Natural killer cell (primary cell): ENCODE measurements around the gene TXNRD1. TPM values are rescaled to one million over a fixed set of nuclear protein-coding genes. Genes with fewer than 3 reads are reported as not detected.
"Not testable (repeated sequence)": the region's sequence is repeated elsewhere in the genome, so short reads cannot be mapped to it uniquely, and the experiment has no call there.

Experiments
- ATAC-seq, 3 donors: fragments of 150-1000 bp in 2 of 3; fragments of 200-7000 bp in 1 of 3; cut with Tn5 transposase; 1 replicate in 1 of 3; 2 replicates in 2 of 3; pipeline ENCODE4 v1.10.0; 2021; ENCODE audit warnings: mild to moderate bottlenecking in 2 of 3, moderate library complexity in 2 of 3
- DNase-seq, 2 donors: peaks; one replicate each; pipeline versions ENCODE4 v3.0.0 to v3.0.0-alpha.2; 2013 to 2021; ENCODE audit warnings: mixed read lengths in 1 of 2
- H3K27ac ChIP-seq: one replicate; pipeline ENCODE4 v1.5.1; 2013; ENCODE audit warnings: mild to moderate bottlenecking, low read length
- H3K27me3 ChIP-seq: one replicate; pipeline ENCODE4 v1.6.1; 2013; ENCODE audit warnings: low read length; ENCODE audit not compliant: control insufficient read depth, insufficient read depth
- H3K36me3 ChIP-seq: one replicate; pipeline ENCODE4 v1.6.1; 2013; ENCODE audit warnings: low read length; ENCODE audit not compliant: control insufficient read depth, insufficient read depth
- H3K4me1 ChIP-seq: one replicate; pipeline ENCODE4 v1.6.1; 2013; ENCODE audit warnings: low read length; ENCODE audit not compliant: control insufficient read depth, insufficient read depth
- H3K4me3 ChIP-seq: one replicate; pipeline ENCODE4 v1.5.1; 2013; ENCODE audit warnings: low read length
- H3K9me3 ChIP-seq: one replicate; pipeline ENCODE4 v1.6.1; 2013; ENCODE audit warnings: low read length; ENCODE audit not compliant: control insufficient read depth, insufficient read depth
- H3K27ac Mint-ChIP-seq, 2 donors: one replicate each; pipeline ENCODE4 v1.8.0; 2022; ENCODE audit warnings: mild to moderate bottlenecking in 2 of 2, mixed read lengths in 2 of 2, moderate library complexity in 1 of 2
- H3K27me3 Mint-ChIP-seq, 2 donors: one replicate each; pipeline ENCODE4 v1.8.0; 2022; ENCODE audit warnings: low read depth in 2 of 2, mixed read lengths in 2 of 2
- H3K36me3 Mint-ChIP-seq: one replicate; pipeline ENCODE4 v1.8.0; 2022; ENCODE audit warnings: mixed read lengths
- H3K4me1 Mint-ChIP-seq, 2 donors: one replicate each; pipeline ENCODE4 v1.8.0; 2022; ENCODE audit warnings: mixed read lengths in 2 of 2
- H3K4me3 Mint-ChIP-seq: one replicate; pipeline ENCODE4 v1.8.0; 2022; ENCODE audit warnings: mild to moderate bottlenecking, moderate library complexity, mixed read lengths
- H3K9me3 Mint-ChIP-seq, 2 donors: one replicate each; pipeline ENCODE4 v1.8.0; 2022; ENCODE audit warnings: mixed read lengths in 2 of 2
- WGBS: methylation state at CpG from one replicate; pipeline ENCODE4 v1.1.7; 2013; ENCODE audit warnings: missing lambda C conversion rate; ENCODE audit not compliant: insufficient coverage; 5-methylcytosine and 5-hydroxymethylcytosine counted together
- intact Hi-C: fragments of 100-400 bp; cut with micrococcal nuclease; formaldehyde crosslinking; loops from one replicate; pipeline ENCODE4 v1.14.2; 2022
- total RNA-seq, 4 donors: library from RNA; stranded (reverse); fragments of 120-200 nt in 1 of 4; gene quantifications; one replicate each; pipeline versions ENCODE4 v1.2.3 to v1.2.4, GENCODE V29; 2013 to 2022
- TF ChIP-seq, protein P1 (sequence below): fragments of 200-600 bp; IDR thresholded peaks from one replicate; pipeline ENCODE4 v1.8.0; 2022; ENCODE audit warnings: antibody characterized with exemption

Gene TXNRD1
- total RNA-seq, 3 donors from 2014 or later (not counting 1 experiment from before 2014, with no cell fraction given) = 46.9 to 59.7 (median 47.3) TPM

DNA sequence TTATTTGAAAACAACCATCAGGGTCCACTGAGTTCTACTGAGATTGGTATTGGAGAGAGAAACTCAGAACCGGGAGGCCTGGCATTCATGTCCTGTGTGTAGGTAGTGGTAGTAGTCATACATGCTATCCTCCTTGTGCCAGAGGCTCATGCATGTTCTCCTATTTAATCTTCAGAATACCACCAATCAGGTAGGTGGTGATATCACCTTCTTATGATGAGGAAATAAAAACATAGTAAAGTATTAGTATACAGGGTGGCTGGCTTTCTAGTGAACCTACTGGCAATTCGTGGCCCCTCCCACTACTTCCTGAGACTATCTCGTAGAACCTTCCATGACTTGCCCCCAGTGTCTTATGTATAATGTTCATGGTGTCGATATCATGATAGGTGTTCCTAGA, 47.4 kb downstream of the TXNRD1 start:
- H3K27me3 Mint-ChIP-seq = peaks cover 0 to 1% of the 10 kb centered on the region in 2 donors
- TF ChIP-seq, protein P1, sequence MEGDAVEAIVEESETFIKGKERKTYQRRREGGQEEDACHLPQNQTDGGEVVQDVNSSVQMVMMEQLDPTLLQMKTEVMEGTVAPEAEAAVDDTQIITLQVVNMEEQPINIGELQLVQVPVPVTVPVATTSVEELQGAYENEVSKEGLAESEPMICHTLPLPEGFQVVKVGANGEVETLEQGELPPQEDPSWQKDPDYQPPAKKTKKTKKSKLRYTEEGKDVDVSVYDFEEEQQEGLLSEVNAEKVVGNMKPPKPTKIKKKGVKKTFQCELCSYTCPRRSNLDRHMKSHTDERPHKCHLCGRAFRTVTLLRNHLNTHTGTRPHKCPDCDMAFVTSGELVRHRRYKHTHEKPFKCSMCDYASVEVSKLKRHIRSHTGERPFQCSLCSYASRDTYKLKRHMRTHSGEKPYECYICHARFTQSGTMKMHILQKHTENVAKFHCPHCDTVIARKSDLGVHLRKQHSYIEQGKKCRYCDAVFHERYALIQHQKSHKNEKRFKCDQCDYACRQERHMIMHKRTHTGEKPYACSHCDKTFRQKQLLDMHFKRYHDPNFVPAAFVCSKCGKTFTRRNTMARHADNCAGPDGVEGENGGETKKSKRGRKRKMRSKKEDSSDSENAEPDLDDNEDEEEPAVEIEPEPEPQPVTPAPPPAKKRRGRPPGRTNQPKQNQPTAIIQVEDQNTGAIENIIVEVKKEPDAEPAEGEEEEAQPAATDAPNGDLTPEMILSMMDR = no peak

GRCh38 chr12:104263580-104264358, 48.2 kb downstream of the TXNRD1 start:
- H3K9me3 ChIP-seq = no peaks in the 10 kb centered on the region
- WGBS = 79% methylated on average over 1 of the region's 1 CpG
- H3K36me3 ChIP-seq = no peaks in the 10 kb centered on the region
- no peaks in the 10 kb centered on the region for H3K9me3 Mint-ChIP-seq
- TF ChIP-seq, protein P1 = no peak
- no peaks in the 10 kb centered on the region for H3K4me1 Mint-ChIP-seq
- H3K4me1 ChIP-seq = no peaks in the 10 kb centered on the region
- intact Hi-C loops = no loop called here
- no peak overlapping the region for H3K4me3 ChIP-seq
- no peak for ATAC-seq
- no peak overlapping the region for H3K27ac ChIP-seq
- H3K36me3 Mint-ChIP-seq = no peaks in the 10 kb centered on the region
- H3K27ac Mint-ChIP-seq = no peak overlapping the region
- H3K27me3 ChIP-seq = no peaks in the 10 kb centered on the region
- H3K27me3 Mint-ChIP-seq = no peaks in the 10 kb centered on the region
- no peak overlapping the region for H3K4me3 Mint-ChIP-seq
- DNase-seq = no peak

More for the DNA sequence above, 47.4 kb downstream of the TXNRD1 start:
- ATAC-seq (no peak), DNase-seq (no peak)
- Histone ChIP-seq H3K27ac (no peak overlapping the region), H3K4me1 (no peaks in the 10 kb centered on the region), H3K9me3 (no peaks in the 10 kb centered on the region), H3K36me3 (no peaks in the 10 kb centered on the region), H3K4me3 (no peak overlapping the region), H3K27me3 (no peaks in the 10 kb centered on the region)
- Mint-ChIP-seq H3K36me3 (no peaks in the 10 kb centered on the region), H3K9me3 (no peaks in the 10 kb centered on the region), H3K27ac (no peak overlapping the region), H3K4me3 (no peak overlapping the region), H3K4me1 (no peaks in the 10 kb centered on the region)
- 100% methylated on average over 1 of the region's 4 CpGs for WGBS
- intact Hi-C loops = no loop called here

DNA sequence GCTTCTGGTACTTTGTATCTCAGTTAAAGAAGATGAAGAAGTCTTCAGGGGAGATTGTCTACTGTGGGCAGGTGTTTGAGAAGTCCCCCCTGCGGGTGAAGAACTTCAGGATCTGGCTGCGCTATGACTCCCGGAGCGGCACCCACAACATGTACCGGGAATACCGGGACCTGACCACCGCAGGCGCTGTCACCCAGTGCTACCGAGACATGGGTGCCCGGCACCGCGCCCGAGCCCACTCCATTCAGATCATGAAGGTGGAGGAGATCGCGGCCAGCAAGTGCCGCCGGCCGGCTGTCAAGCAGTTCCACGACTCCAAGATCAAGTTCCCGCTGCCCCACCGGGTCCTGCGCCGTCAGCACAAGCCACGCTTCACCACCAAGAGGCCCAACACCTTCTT, 49.9 kb downstream of the TXNRD1 start:
- H3K36me3 ChIP-seq, H3K9me3 ChIP-seq, H3K27me3 ChIP-seq, ATAC-seq, H3K9me3 Mint-ChIP-seq, H3K36me3 Mint-ChIP-seq, H3K4me3 ChIP-seq, H3K4me1 Mint-ChIP-seq, intact Hi-C loops, H3K27me3 Mint-ChIP-seq, H3K27ac Mint-ChIP-seq, H3K4me3 Mint-ChIP-seq, H3K4me1 ChIP-seq, DNase-seq, H3K27ac ChIP-seq: not testable (repeated sequence)
- WGBS = 96% methylated on average over 13 of the region's 24 CpGs

GRCh38 chr12:104272938-104273337, 57.4 kb downstream of the TXNRD1 start:
- no peak for ATAC-seq
- Mint-ChIP-seq H3K27ac (no peak overlapping the region), H3K4me3 (no peak overlapping the region), H3K36me3 (no peaks in the 10 kb centered on the region), H3K9me3 (no peaks in the 10 kb centered on the region), H3K4me1 (peaks cover 9% of the 10 kb centered on the region in 2 donors), H3K27me3 (no peaks in the 10 kb centered on the region)
- intact Hi-C loops = no loop called here
- no peaks in the 10 kb centered on the region for H3K4me1 ChIP-seq
- WGBS = 96% methylated on average over 11 of the region's 11 CpGs
- no peak for DNase-seq
- H3K36me3 ChIP-seq = no peaks in the 10 kb centered on the region
- no peaks in the 10 kb centered on the region for H3K9me3 ChIP-seq
- no peaks in the 10 kb centered on the region for H3K27me3 ChIP-seq
- H3K27ac ChIP-seq = no peak overlapping the region
- TF ChIP-seq, protein P1 = no peak
- no peak overlapping the region for H3K4me3 ChIP-seq
